HEK293 (cell line): Measurements from ENCODE around the gene FSTL3.
A peak's percentile ranks its signal among the peaks of the same experiment; 100 is the strongest.

ENCODE experiments used
- CTCF ChIA-PET: fragments of 350-600 bp; formaldehyde crosslinking; extraction: SDS; loops from one replicate; lab custom pipeline; 2021; ENCODE audit warnings: antibody characterized with exemption; lab: Yijun Ruan, JAX
- POLR2A ChIA-PET: fragments of 300-600 bp; formaldehyde crosslinking; extraction: SDS; loops from one replicate; lab custom pipeline; 2020; ENCODE audit warnings: antibody characterized with exemption, inconsistent platforms; lab: Yijun Ruan, JAX
- H3K27ac ChIP-seq: fragments of 200-500 bp; sonication (Bioruptor generic); 2 replicates; pipeline ENCODE4 v1.5.1; 2014; ENCODE audit warnings: low read depth, low read length, control low read depth, inconsistent platforms; ENCODE audit errors: extremely low read depth
- H3K36me3 ChIP-seq, 2 experiments: fragments of 200-500 bp in 1 of 2; sonication (Bioruptor generic) in 1 of 2; 1 replicate in 1 of 2; 2 replicates in 1 of 2; pipeline ENCODE4 v1.5.1; 2014 to 2017; ENCODE audit warnings: inconsistent platforms in 2 of 2, low read length in 2 of 2; ENCODE audit not compliant: control insufficient read depth in 2 of 2, insufficient read depth in 1 of 2
- H3K4me1 ChIP-seq: fragments of 200-500 bp; sonication (Bioruptor generic); 2 replicates; pipeline ENCODE4 v1.5.1; 2014; ENCODE audit warnings: mild to moderate bottlenecking, low read length, inconsistent platforms; ENCODE audit not compliant: control insufficient read depth, insufficient read depth
- H3K4me3 ChIP-seq: 2 replicates; pipeline ENCODE4 v1.5.1; 2011; ENCODE audit warnings: low read depth, mild to moderate bottlenecking, control low read depth, low read length, moderate library complexity
- H3K9me3 ChIP-seq: fragments of 200-500 bp; sonication (Bioruptor generic); 2 replicates; pipeline ENCODE4 v1.5.1; 2014; ENCODE audit warnings: low read depth, low read length, inconsistent platforms; ENCODE audit not compliant: control insufficient read depth, insufficient read depth
- BCL11A ChIP-seq: fragments of 450-650 bp; formaldehyde crosslinking; IDR thresholded peaks from 2 replicates; pipeline ENCODE4 v1.5.1; 2016; ENCODE audit warnings: low read depth, missing biosample characterization, missing genetic modification characterization
- EGR2 ChIP-seq: fragments of 450-650 bp; formaldehyde crosslinking; IDR thresholded peaks from 2 replicates; pipeline ENCODE4 v1.5.1; 2016; ENCODE audit warnings: low read depth, missing biosample characterization, missing genetic modification characterization
- GLI2 ChIP-seq: fragments of 450-650 bp; formaldehyde crosslinking; IDR thresholded peaks from 2 replicates; pipeline ENCODE4; 2017; ENCODE audit warnings: missing biosample characterization, missing genetic modification characterization, low read depth, borderline replicate concordance
- GLIS1 ChIP-seq: fragments of 450-650 bp; formaldehyde crosslinking; IDR thresholded peaks from 2 replicates; pipeline ENCODE4 v1.5.1; 2016; ENCODE audit warnings: missing biosample characterization, missing genetic modification characterization
- GLIS2 ChIP-seq: fragments of 450-650 bp; formaldehyde crosslinking; IDR thresholded peaks from 2 replicates; pipeline ENCODE4 v1.5.1; 2016; ENCODE audit warnings: missing biosample characterization, missing genetic modification characterization
- HIC1 ChIP-seq: fragments of 450-650 bp; formaldehyde crosslinking; IDR thresholded peaks from 2 replicates; pipeline ENCODE4 v1.5.1; 2016; ENCODE audit warnings: missing biosample characterization, missing genetic modification characterization
- KLF17 ChIP-seq: fragments of 450-650 bp; formaldehyde crosslinking; IDR thresholded peaks from 2 replicates; pipeline ENCODE4 v1.5.1; 2016; ENCODE audit warnings: missing biosample characterization, missing genetic modification characterization
- KLF8 ChIP-seq: fragments of 450-650 bp; formaldehyde crosslinking; IDR thresholded peaks from 2 replicates; pipeline ENCODE4 v1.5.1; 2016; ENCODE audit warnings: missing biosample characterization, missing genetic modification characterization
- KLF9 ChIP-seq: fragments of 450-650 bp; formaldehyde crosslinking; IDR thresholded peaks from 2 replicates; pipeline ENCODE4 v1.5.1; 2016; ENCODE audit warnings: missing biosample characterization, missing genetic modification characterization, low read depth
- RBAK ChIP-seq: fragments of 450-650 bp; formaldehyde crosslinking; IDR thresholded peaks from 2 replicates; pipeline ENCODE4 v1.5.1; 2016; ENCODE audit warnings: missing biosample characterization, missing genetic modification characterization
- SP3 ChIP-seq: fragments of 450-650 bp; formaldehyde crosslinking; IDR thresholded peaks from 2 replicates; pipeline ENCODE4 v1.5.1; 2016; ENCODE audit warnings: missing biosample characterization, missing genetic modification characterization
- SP7 ChIP-seq: fragments of 450-650 bp; formaldehyde crosslinking; IDR thresholded peaks from 2 replicates; pipeline ENCODE4 v1.5.1; 2016; ENCODE audit warnings: missing biosample characterization, missing genetic modification characterization
- TCF7L2 ChIP-seq: IDR thresholded peaks from 2 replicates; pipeline ENCODE4 v1.6.1; 2011; ENCODE audit warnings: low read depth, mild to moderate bottlenecking, inconsistent platforms, low read length, moderate library complexity, borderline replicate concordance
- ZFHX2 ChIP-seq: fragments of 450-650 bp; formaldehyde crosslinking; conservative IDR thresholded peaks from 2 replicates; pipeline ENCODE4 v1.5.1; 2016; ENCODE audit warnings: missing biosample characterization, missing genetic modification characterization
- ZFP41 ChIP-seq: fragments of 450-650 bp; formaldehyde crosslinking; IDR thresholded peaks from 2 replicates; pipeline ENCODE4 v1.5.1; 2016; ENCODE audit warnings: missing biosample characterization, missing genetic modification characterization, borderline replicate concordance
- ZIC2 ChIP-seq: fragments of 450-650 bp; formaldehyde crosslinking; IDR thresholded peaks from 2 replicates; pipeline ENCODE4 v1.5.1; 2016; ENCODE audit warnings: missing biosample characterization, missing genetic modification characterization
- ZNF132 ChIP-seq: fragments of 450-650 bp; formaldehyde crosslinking; IDR thresholded peaks from 2 replicates; pipeline ENCODE4 v1.5.1; 2017; ENCODE audit warnings: missing biosample characterization, missing genetic modification characterization, borderline replicate concordance
- ZNF223 ChIP-seq: fragments of 450-650 bp; formaldehyde crosslinking; IDR thresholded peaks from 2 replicates; pipeline ENCODE4 v1.5.1; 2016; ENCODE audit warnings: missing biosample characterization, missing genetic modification characterization
- ZNF394 ChIP-seq: fragments of 450-650 bp; formaldehyde crosslinking; IDR thresholded peaks from 2 replicates; pipeline ENCODE4 v1.5.1; 2016; ENCODE audit warnings: missing biosample characterization, missing genetic modification characterization, mild to moderate bottlenecking, moderate library complexity, borderline replicate concordance
- ZNF398 ChIP-seq: fragments of 450-650 bp; formaldehyde crosslinking; IDR thresholded peaks from 2 replicates; pipeline ENCODE4 v1.5.1; 2017; ENCODE audit warnings: missing biosample characterization, missing genetic modification characterization
- ZNF48 ChIP-seq: fragments of 450-650 bp; formaldehyde crosslinking; IDR thresholded peaks from 2 replicates; pipeline ENCODE4 v1.5.1; 2016; ENCODE audit warnings: missing biosample characterization, missing genetic modification characterization
- ZNF660 ChIP-seq: fragments of 450-650 bp; IDR thresholded peaks from 2 replicates; pipeline ENCODE4 v1.5.1; 2018; ENCODE audit warnings: missing biosample characterization, mild to moderate bottlenecking, missing genetic modification characterization
- ZSCAN16 ChIP-seq: fragments of 450-650 bp; formaldehyde crosslinking; IDR thresholded peaks from 2 replicates; pipeline ENCODE4 v1.5.1; 2016; ENCODE audit warnings: missing biosample characterization, missing genetic modification characterization
- TF ChIP-seq, protein P1 (sequence below): fragments of 450-650 bp; formaldehyde crosslinking; optimal IDR thresholded peaks from 2 replicates; pipeline ENCODE3; 2016; ENCODE audit warnings: missing biosample characterization, mild to moderate bottlenecking, missing genetic modification characterization
- TF ChIP-seq, protein P2 (sequence below): fragments of 450-650 bp; formaldehyde crosslinking; IDR thresholded peaks from 2 replicates; pipeline ENCODE4; 2016; ENCODE audit warnings: missing biosample characterization, missing genetic modification characterization
- TF ChIP-seq, protein P3 (sequence below): fragments of 450-650 bp; formaldehyde crosslinking; IDR thresholded peaks from 2 replicates; pipeline ENCODE4 v1.5.1; 2016; ENCODE audit warnings: missing biosample characterization, missing genetic modification characterization

The FSTL3 gene

GRCh38 chr19:677201-677600 is 1.0 kb downstream of the FSTL3 start:
- CTCF ChIA-PET, result interaction anchor here (0.9 to 1.0 kb wide), 2 partner anchors 9 to 11 kb away, joined by 3 to 4 read pairs; no protein-coding TSS in a partner anchor
- Histone ChIP-seq H3K4me1 (no peaks in the 10 kb centered on the region), H3K4me3 (no peak overlapping the region), H3K9me3 (no peaks in the 10 kb centered on the region), H3K36me3 (no peaks in the 10 kb centered on the region), H3K27ac (no peak overlapping the region)
- POLR2A ChIA-PET, result interaction anchor here (0.7 to 2.0 kb wide), 9 partner anchors 9 to 280 kb away, joined by 3 to 8 read pairs (median 4); partner anchors contain the start of gene RNF126
- 0 out of 2 replicates have a peak, but pooled peaks have one; percentile 28 for TF ChIP-seq SP3
- TF ChIP-seq, protein P1, sequence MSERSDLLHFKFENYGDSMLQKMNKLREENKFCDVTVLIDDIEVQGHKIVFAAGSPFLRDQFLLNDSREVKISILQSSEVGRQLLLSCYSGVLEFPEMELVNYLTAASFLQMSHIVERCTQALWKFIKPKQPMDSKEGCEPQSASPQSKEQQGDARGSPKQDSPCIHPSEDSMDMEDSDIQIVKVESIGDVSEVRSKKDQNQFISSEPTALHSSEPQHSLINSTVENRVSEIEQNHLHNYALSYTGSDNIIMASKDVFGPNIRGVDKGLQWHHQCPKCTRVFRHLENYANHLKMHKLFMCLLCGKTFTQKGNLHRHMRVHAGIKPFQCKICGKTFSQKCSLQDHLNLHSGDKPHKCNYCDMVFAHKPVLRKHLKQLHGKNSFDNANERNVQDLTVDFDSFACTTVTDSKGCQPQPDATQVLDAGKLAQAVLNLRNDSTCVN (tag by site-specific recombination), result peak; percentile 49
- peak; percentile 45; the same call in 1 of the 2 replicates for TF ChIP-seq KLF17 (tag by site-specific recombination)
- peak; percentile 24; the same call in 1 of the 2 replicates for TF ChIP-seq ZIC2
- TF ChIP-seq, protein P2, sequence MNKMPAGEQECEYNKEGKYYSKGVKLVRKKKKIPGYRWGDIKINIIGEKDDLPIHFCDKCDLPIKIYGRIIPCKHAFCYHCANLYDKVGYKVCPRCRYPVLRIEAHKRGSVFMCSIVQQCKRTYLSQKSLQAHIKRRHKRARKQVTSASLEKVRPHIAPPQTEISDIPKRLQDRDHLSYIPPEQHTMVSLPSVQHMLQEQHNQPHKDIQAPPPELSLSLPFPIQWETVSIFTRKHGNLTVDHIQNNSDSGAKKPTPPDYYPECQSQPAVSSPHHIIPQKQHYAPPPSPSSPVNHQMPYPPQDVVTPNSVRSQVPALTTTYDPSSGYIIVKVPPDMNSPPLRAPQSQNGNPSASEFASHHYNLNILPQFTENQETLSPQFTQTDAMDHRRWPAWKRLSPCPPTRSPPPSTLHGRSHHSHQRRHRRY (tag by site-specific recombination), result no peak
- peak; percentile 97 for TF ChIP-seq HIC1 (tag by site-specific recombination)
- TF ChIP-seq KLF8 (tag by site-specific recombination), result peak; percentile 53
- 0 out of 2 replicates have a peak, but pooled peaks have one; percentile 13 for TF ChIP-seq GLIS2
- TF ChIP-seq, protein P3, sequence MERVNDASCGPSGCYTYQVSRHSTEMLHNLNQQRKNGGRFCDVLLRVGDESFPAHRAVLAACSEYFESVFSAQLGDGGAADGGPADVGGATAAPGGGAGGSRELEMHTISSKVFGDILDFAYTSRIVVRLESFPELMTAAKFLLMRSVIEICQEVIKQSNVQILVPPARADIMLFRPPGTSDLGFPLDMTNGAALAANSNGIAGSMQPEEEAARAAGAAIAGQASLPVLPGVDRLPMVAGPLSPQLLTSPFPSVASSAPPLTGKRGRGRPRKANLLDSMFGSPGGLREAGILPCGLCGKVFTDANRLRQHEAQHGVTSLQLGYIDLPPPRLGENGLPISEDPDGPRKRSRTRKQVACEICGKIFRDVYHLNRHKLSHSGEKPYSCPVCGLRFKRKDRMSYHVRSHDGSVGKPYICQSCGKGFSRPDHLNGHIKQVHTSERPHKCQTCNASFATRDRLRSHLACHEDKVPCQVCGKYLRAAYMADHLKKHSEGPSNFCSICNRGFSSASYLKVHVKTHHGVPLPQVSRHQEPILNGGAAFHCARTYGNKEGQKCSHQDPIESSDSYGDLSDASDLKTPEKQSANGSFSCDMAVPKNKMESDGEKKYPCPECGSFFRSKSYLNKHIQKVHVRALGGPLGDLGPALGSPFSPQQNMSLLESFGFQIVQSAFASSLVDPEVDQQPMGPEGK (tag by site-specific recombination), result peak; percentile 69
- no peak for TF ChIP-seq ZNF223 (tag by site-specific recombination)
- TF ChIP-seq ZNF48 (tag by site-specific recombination), result no peak
- TF ChIP-seq ZFP41, result no peak
- 0 out of 2 replicates have a peak, but pooled peaks have one; percentile 44 for TF ChIP-seq ZFHX2
- no peak for TF ChIP-seq KLF9
- no peak for TF ChIP-seq RBAK (tag by site-specific recombination)
- TF ChIP-seq TCF7L2, result no peak
- TF ChIP-seq EGR2 (tag by site-specific recombination), result 0 out of 2 replicates have a peak, but pooled peaks have one; percentile 16
- no peak for TF ChIP-seq ZNF394
- TF ChIP-seq BCL11A (tag by site-specific recombination), result no peak
- no peak for TF ChIP-seq ZNF660 (tag by site-specific recombination)
- no peak for TF ChIP-seq ZNF132 (tag by site-specific recombination)
- TF ChIP-seq ZSCAN16 (tag by site-specific recombination), result no peak
- peak; percentile 56; the same call in 1 of the 2 replicates for TF ChIP-seq ZNF398 (tag by site-specific recombination)
- TF ChIP-seq GLIS1, result peak; percentile 74
- no peak for TF ChIP-seq GLI2 (tag by site-specific recombination)
- TF ChIP-seq SP7 (tag by site-specific recombination), result peak; percentile 53; the same call in 1 of the 2 replicates
